Middle frontal gyrus (tissue), 1 donor: ENCODE results near the gene RAI1.

Experiments used
- DNase-seq: peaks from one replicate; pipeline ENCODE4 v3.0.0-alpha.2; 2015; ENCODE audit warnings: low spot score; ENCODE audit errors: extremely low spot score

Gene RAI1

GRCh38 chr17:17714879-17715278, 33.6 kb downstream of the RAI1 start:
- DNase-seq, result no peak

- DNase-seq, result no peak
Observed at GRCh38 chr17:17716837-17717523, 35.7 kb downstream of the RAI1 start.

GRCh38 chr17:17718251-17718650, 37.0 kb downstream of the RAI1 start:
- no peak for DNase-seq

GRCh38 chr17:17719199-17719940, 38.1 kb downstream of the RAI1 start:
- no peak for DNase-seq

GRCh38 chr17:17719966-17720543, 38.8 kb downstream of the RAI1 start:
- DNase-seq, result no peak

- no peak for DNase-seq
Observed at GRCh38 chr17:17721140-17721668, 39.9 kb downstream of the RAI1 start.

GRCh38 chr17:17722081-17722905, 41.0 kb downstream of the RAI1 start:
- DNase-seq, result no peak

GRCh38 chr17:17722906-17723353, 41.7 kb downstream of the RAI1 start:
- no peak for DNase-seq

- no peak for DNase-seq
Observed at GRCh38 chr17:17723354-17724261, 42.4 kb downstream of the RAI1 start.

- DNase-seq, result no peak
Observed at GRCh38 chr17:17724307-17725010, 43.2 kb downstream of the RAI1 start.

- no peak for DNase-seq
Observed at GRCh38 chr17:17725011-17725751, 43.9 kb downstream of the RAI1 start.

- no peak for DNase-seq
Observed at GRCh38 chr17:17725752-17726457, 44.6 kb downstream of the RAI1 start.

- no peak for DNase-seq
Observed at GRCh38 chr17:17726458-17727060, 45.3 kb downstream of the RAI1 start.

GRCh38 chr17:17727111-17727659, 45.9 kb downstream of the RAI1 start:
- no peak for DNase-seq

- DNase-seq, result no peak
Observed at GRCh38 chr17:17728146-17728545, 46.9 kb downstream of the RAI1 start.

- no peak for DNase-seq
Observed at GRCh38 chr17:17728550-17729251, 47.4 kb downstream of the RAI1 start.
